Breast epithelium (tissue), 3 donors: ENCODE results near the gene ZSWIM1.

ENCODE experiments used
- POLR2A ChIP-seq: fragments of 450-650 bp; IDR thresholded peaks from one replicate; pipeline ENCODE4 v1.6.1; 2016; ENCODE audit warnings: antibody characterized with exemption, mild to moderate bottlenecking, moderate library complexity
- POLR2AphosphoS5 ChIP-seq, 3 donors: sonication (generic); formaldehyde crosslinking; IDR thresholded peaks; one replicate each; pipeline ENCODE4 v1.6.1; 2017; ENCODE audit warnings: antibody characterized with exemption in 3 of 3
- TF ChIP-seq, protein P1 (sequence below), 3 donors: fragments of 450-650 bp; IDR thresholded peaks; one replicate each; pipeline ENCODE4 v1.5.1; 2016 to 2017; ENCODE audit warnings: antibody characterized with exemption in 3 of 3, mild to moderate bottlenecking in 3 of 3, moderate library complexity in 3 of 3

DNA sequence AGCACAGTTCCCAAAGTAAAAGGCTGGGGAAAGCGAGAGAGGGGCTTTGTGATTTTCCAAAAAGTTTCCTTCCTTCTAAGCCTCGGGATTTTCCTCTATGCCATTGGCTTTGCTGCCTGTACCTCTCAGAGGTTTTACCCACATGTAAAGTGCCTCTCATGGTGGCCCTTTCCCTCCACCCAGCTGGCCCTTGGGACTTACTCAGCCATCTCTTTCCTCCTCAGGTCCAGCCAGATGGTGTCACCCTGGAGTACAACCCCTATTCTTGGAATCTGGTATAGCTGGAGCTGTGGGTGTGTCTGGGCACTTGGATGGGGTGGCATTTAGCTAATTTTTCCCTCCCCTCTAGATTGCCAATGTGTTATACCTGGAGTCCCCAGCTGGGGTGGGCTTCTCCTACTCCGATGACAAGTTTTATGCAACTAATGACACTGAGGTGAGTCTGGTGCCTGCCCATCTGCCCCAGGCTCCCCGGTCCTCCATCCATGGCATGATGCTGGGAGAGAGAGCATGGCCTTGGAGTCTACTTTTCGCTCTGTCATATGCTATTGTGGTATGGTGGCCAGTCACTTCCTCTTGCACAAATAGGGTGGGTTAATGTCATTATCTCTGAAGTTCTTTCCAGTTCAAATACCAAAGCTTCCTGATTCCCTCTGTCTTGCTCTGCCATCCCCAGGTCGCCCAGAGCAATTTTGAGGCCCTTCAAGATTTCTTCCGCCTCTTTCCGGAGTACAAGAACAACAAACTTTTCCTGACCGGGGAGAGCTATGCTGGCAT, 11.2 kb downstream of the ZSWIM1 start:
- TF ChIP-seq, protein P1, sequence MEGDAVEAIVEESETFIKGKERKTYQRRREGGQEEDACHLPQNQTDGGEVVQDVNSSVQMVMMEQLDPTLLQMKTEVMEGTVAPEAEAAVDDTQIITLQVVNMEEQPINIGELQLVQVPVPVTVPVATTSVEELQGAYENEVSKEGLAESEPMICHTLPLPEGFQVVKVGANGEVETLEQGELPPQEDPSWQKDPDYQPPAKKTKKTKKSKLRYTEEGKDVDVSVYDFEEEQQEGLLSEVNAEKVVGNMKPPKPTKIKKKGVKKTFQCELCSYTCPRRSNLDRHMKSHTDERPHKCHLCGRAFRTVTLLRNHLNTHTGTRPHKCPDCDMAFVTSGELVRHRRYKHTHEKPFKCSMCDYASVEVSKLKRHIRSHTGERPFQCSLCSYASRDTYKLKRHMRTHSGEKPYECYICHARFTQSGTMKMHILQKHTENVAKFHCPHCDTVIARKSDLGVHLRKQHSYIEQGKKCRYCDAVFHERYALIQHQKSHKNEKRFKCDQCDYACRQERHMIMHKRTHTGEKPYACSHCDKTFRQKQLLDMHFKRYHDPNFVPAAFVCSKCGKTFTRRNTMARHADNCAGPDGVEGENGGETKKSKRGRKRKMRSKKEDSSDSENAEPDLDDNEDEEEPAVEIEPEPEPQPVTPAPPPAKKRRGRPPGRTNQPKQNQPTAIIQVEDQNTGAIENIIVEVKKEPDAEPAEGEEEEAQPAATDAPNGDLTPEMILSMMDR (IDR thresholded peaks at IDR 0.05), result no peak
- TF ChIP-seq POLR2A, result no peak
- no peak for TF ChIP-seq POLR2AphosphoS5 (IDR thresholded peaks at IDR 0.05)
